Measurements from ENCODE around the gene ITPRIPL2.

Gene ITPRIPL2

GRCh38 chr16:19139436-19140091 is 25.8 kb downstream of the ITPRIPL2 start:
- no peak for DNase-seq (ENCODE audit: low read depth, low spot score)
- CTCF ChIA-PET = interaction anchor here (1.1 to 2.2 kb wide), 3 partner anchors 19 to 54 kb away, joined by 3 to 10 read pairs (median 9); no protein-coding TSS in a partner anchor
- no peak for TF ChIP-seq CTCF (IDR thresholded peaks at IDR 0.05; ENCODE audit: insufficient read depth, low read length, missing control alignments)
- H3K4me3 ChIP-seq (ENCODE audit: low read depth, low read length) = no peak overlapping the region
- POLR2A ChIA-PET = no interaction called here

- TF ChIP-seq CTCF (IDR thresholded peaks at IDR 0.05; ENCODE audit: insufficient read depth, low read length, missing control alignments) = no peak
- CTCF ChIA-PET = interaction anchor here (1.1 to 2.2 kb wide), 2 partner anchors 19 to 55 kb away, joined by 3 to 9 read pairs; no protein-coding TSS in a partner anchor
- DNase-seq (ENCODE audit: low read depth, low spot score) = no peak
- POLR2A ChIA-PET = no interaction called here
- H3K4me3 ChIP-seq (ENCODE audit: low read depth, low read length) = no peak overlapping the region
Measured at GRCh38 chr16:19140396-19140795, 26.6 kb downstream of the ITPRIPL2 start.

GRCh38 chr16:19142939-19143598 is 29.3 kb downstream of the ITPRIPL2 start:
- no peak for TF ChIP-seq CTCF (IDR thresholded peaks at IDR 0.05; ENCODE audit: insufficient read depth, low read length, missing control alignments)
- H3K4me3 ChIP-seq (ENCODE audit: low read depth, low read length) = no peak overlapping the region
- ChIA-PET POLR2A (no interaction called here), CTCF (no interaction called here)
- DNase-seq (ENCODE audit: low read depth, low spot score) = no peak

- no peak for DNase-seq (ENCODE audit: low read depth, low spot score)
- H3K4me3 ChIP-seq (ENCODE audit: low read depth, low read length) = no peak overlapping the region
- no peak for TF ChIP-seq CTCF (IDR thresholded peaks at IDR 0.05; ENCODE audit: insufficient read depth, low read length, missing control alignments)
- ChIA-PET POLR2A (no interaction called here), CTCF (no interaction called here)
Measured at GRCh38 chr16:19143599-19143956, 29.8 kb downstream of the ITPRIPL2 start.

- no peak for DNase-seq (ENCODE audit: low read depth, low spot score)
- TF ChIP-seq CTCF (IDR thresholded peaks at IDR 0.05; ENCODE audit: insufficient read depth, low read length, missing control alignments) = no peak
- CTCF ChIA-PET = interaction anchor here (0.9 to 2.1 kb wide), 3 partner anchors 8 to 161 kb away, joined by 3 to 5 read pairs (median 3); partner anchors contain the start of gene TMC7
- POLR2A ChIA-PET = no interaction called here
- no peak overlapping the region for H3K4me3 ChIP-seq (ENCODE audit: low read depth, low read length)
Measured at GRCh38 chr16:19145010-19145409, 31.2 kb downstream of the ITPRIPL2 start.

GRCh38 chr16:19147126-19147525 is 33.4 kb downstream of the ITPRIPL2 start:
- DNase-seq (ENCODE audit: low read depth, low spot score) = no peak
- TF ChIP-seq CTCF (IDR thresholded peaks at IDR 0.05; ENCODE audit: insufficient read depth, low read length, missing control alignments) = no peak
- no peak overlapping the region for H3K4me3 ChIP-seq (ENCODE audit: low read depth, low read length)
- ChIA-PET POLR2A (no interaction called here), CTCF (interaction anchor here (1.0 to 1.4 kb wide), 2 partner anchors 10 to 40 kb away, joined by 3 to 4 read pairs; no protein-coding TSS in a partner anchor)

Data from AG04449 (cell line).